ENCODE measurements around the gene KRTAP10-8.
"Not testable (repeated sequence)": the region's sequence is repeated elsewhere in the genome, so short reads cannot be mapped to it uniquely, and the experiment has no call there.

The KRTAP10-8 gene

GRCh38 chr21:44574457-44575306, 37.2 kb upstream of the KRTAP10-8 start:
- no peaks in the 10 kb centered on the region for H3K4me1 ChIP-seq (ENCODE audit: insufficient read depth, low read length)
- H3K9ac ChIP-seq (ENCODE audit: low read depth, low read length): no peak overlapping the region
- H3K36me3 ChIP-seq (ENCODE audit: insufficient read depth, low read length): no peaks in the 10 kb centered on the region
- peaks cover 9% of the 10 kb centered on the region for H3K9me3 ChIP-seq (ENCODE audit: control insufficient read depth, insufficient read depth, low read length)

- Histone ChIP-seq H3K4me1 (ENCODE audit: insufficient read depth, low read length) (no peaks in the 10 kb centered on the region), H3K36me3 (ENCODE audit: insufficient read depth, low read length) (no peaks in the 10 kb centered on the region), H3K9ac (ENCODE audit: low read depth, low read length) (no peak overlapping the region), H3K9me3 (ENCODE audit: control insufficient read depth, insufficient read depth, low read length) (peaks cover 9% of the 10 kb centered on the region)
Observed at GRCh38 chr21:44575307-44576024, 36.4 kb upstream of the KRTAP10-8 start.

- Histone ChIP-seq H3K9ac (ENCODE audit: low read depth, low read length) (no peak overlapping the region), H3K9me3 (ENCODE audit: control insufficient read depth, insufficient read depth, low read length) (peaks cover 9% of the 10 kb centered on the region), H3K4me1 (ENCODE audit: insufficient read depth, low read length) (no peaks in the 10 kb centered on the region), H3K36me3 (ENCODE audit: insufficient read depth, low read length) (no peaks in the 10 kb centered on the region)
Observed at GRCh38 chr21:44576025-44576420, 35.9 kb upstream of the KRTAP10-8 start.

GRCh38 chr21:44578371-44579055, 33.4 kb upstream of the KRTAP10-8 start:
- Histone ChIP-seq H3K9ac (ENCODE audit: low read depth, low read length) (no peak overlapping the region), H3K9me3 (ENCODE audit: control insufficient read depth, insufficient read depth, low read length) (peaks cover 9% of the 10 kb centered on the region)

GRCh38 chr21:44579056-44579832, 32.6 kb upstream of the KRTAP10-8 start:
- Histone ChIP-seq H3K36me3 (ENCODE audit: insufficient read depth, low read length) (no peaks in the 10 kb centered on the region), H3K4me1 (ENCODE audit: insufficient read depth, low read length) (no peaks in the 10 kb centered on the region), H3K9me3 (ENCODE audit: control insufficient read depth, insufficient read depth, low read length) (peaks cover 9% of the 10 kb centered on the region), H3K9ac (ENCODE audit: low read depth, low read length) (no peak overlapping the region)

More at GRCh38 chr21:44578371-44579055, 33.4 kb upstream of the KRTAP10-8 start:
- H3K4me1 ChIP-seq (ENCODE audit: insufficient read depth, low read length): no peaks in the 10 kb centered on the region
- no peaks in the 10 kb centered on the region for H3K36me3 ChIP-seq (ENCODE audit: insufficient read depth, low read length)

- Histone ChIP-seq H3K9me3 (ENCODE audit: control insufficient read depth, insufficient read depth, low read length) (peaks cover 9% of the 10 kb centered on the region), H3K36me3 (ENCODE audit: insufficient read depth, low read length) (no peaks in the 10 kb centered on the region), H3K4me1 (ENCODE audit: insufficient read depth, low read length) (no peaks in the 10 kb centered on the region), H3K9ac (ENCODE audit: low read depth, low read length) (no peak overlapping the region)
Observed at GRCh38 chr21:44579833-44580144, 32.1 kb upstream of the KRTAP10-8 start.

- H3K9me3 ChIP-seq (ENCODE audit: control insufficient read depth, insufficient read depth, low read length); H3K36me3 ChIP-seq (ENCODE audit: insufficient read depth, low read length); H3K9ac ChIP-seq (ENCODE audit: low read depth, low read length); H3K4me1 ChIP-seq (ENCODE audit: insufficient read depth, low read length): not testable (repeated sequence)
Observed at GRCh38 chr21:44580231-44580821, 31.6 kb upstream of the KRTAP10-8 start, which contains the start of gene KRTAP10-5. Gene KRTAP10-5, minus strand, starts transcription at chr21:44580604. Its CDS starts 26 bp downstream, at chr21:44580578.

GRCh38 chr21:44581158-44581557, 30.7 kb upstream of the KRTAP10-8 start:
- Histone ChIP-seq H3K4me1 (ENCODE audit: insufficient read depth, low read length) (no peaks in the 10 kb centered on the region), H3K9ac (ENCODE audit: low read depth, low read length) (no peak overlapping the region), H3K36me3 (ENCODE audit: insufficient read depth, low read length) (no peaks in the 10 kb centered on the region), H3K9me3 (ENCODE audit: control insufficient read depth, insufficient read depth, low read length) (peaks cover 9% of the 10 kb centered on the region)

- H3K9me3 ChIP-seq (ENCODE audit: control insufficient read depth, insufficient read depth, low read length): peaks cover 2% of the 10 kb centered on the region; the same call in 1 of the 2 replicates
- H3K36me3 ChIP-seq (ENCODE audit: insufficient read depth, low read length): no peaks in the 10 kb centered on the region
- H3K9ac ChIP-seq (ENCODE audit: low read depth, low read length): no peak overlapping the region
- no peaks in the 10 kb centered on the region for H3K4me1 ChIP-seq (ENCODE audit: insufficient read depth, low read length)
Observed at GRCh38 chr21:44582055-44582454, 29.8 kb upstream of the KRTAP10-8 start.

- Histone ChIP-seq H3K9me3 (ENCODE audit: control insufficient read depth, insufficient read depth, low read length) (no peaks in the 10 kb centered on the region; the same call in 1 of the 2 replicates), H3K4me1 (ENCODE audit: insufficient read depth, low read length) (no peaks in the 10 kb centered on the region), H3K9ac (ENCODE audit: low read depth, low read length) (no peak overlapping the region), H3K36me3 (ENCODE audit: insufficient read depth, low read length) (no peaks in the 10 kb centered on the region)
Observed at GRCh38 chr21:44583089-44583799, 28.6 kb upstream of the KRTAP10-8 start.

- no peaks in the 10 kb centered on the region for H3K36me3 ChIP-seq (ENCODE audit: insufficient read depth, low read length)
- no peaks in the 10 kb centered on the region for H3K4me1 ChIP-seq (ENCODE audit: insufficient read depth, low read length)
- H3K9ac ChIP-seq (ENCODE audit: low read depth, low read length): no peak overlapping the region
- H3K9me3 ChIP-seq (ENCODE audit: control insufficient read depth, insufficient read depth, low read length): no peaks in the 10 kb centered on the region; the same call in 1 of the 2 replicates
Observed at GRCh38 chr21:44583800-44584147, 28.1 kb upstream of the KRTAP10-8 start.

- Histone ChIP-seq H3K9me3 (ENCODE audit: control insufficient read depth, insufficient read depth, low read length) (no peaks in the 10 kb centered on the region; the same call in 1 of the 2 replicates), H3K36me3 (ENCODE audit: insufficient read depth, low read length) (no peaks in the 10 kb centered on the region), H3K4me1 (ENCODE audit: insufficient read depth, low read length) (no peaks in the 10 kb centered on the region), H3K9ac (ENCODE audit: low read depth, low read length) (no peak overlapping the region)
Observed at GRCh38 chr21:44585892-44586291, 26.0 kb upstream of the KRTAP10-8 start.

- Histone ChIP-seq H3K36me3 (ENCODE audit: insufficient read depth, low read length) (no peaks in the 10 kb centered on the region), H3K9me3 (ENCODE audit: control insufficient read depth, insufficient read depth, low read length) (no peaks in the 10 kb centered on the region), H3K9ac (ENCODE audit: low read depth, low read length) (no peak overlapping the region), H3K4me1 (ENCODE audit: insufficient read depth, low read length) (peaks cover 4% of the 10 kb centered on the region; the same call in 1 of the 2 replicates)
Observed at GRCh38 chr21:44589094-44589493, 22.8 kb upstream of the KRTAP10-8 start.

Measured in ES-I3 (cell line).